NCI-H2081 treated with DMSO at 0.1 percent for 48 hours (cell line): ENCODE data around the gene C3.
"Not testable (repeated sequence)": the region's sequence is repeated elsewhere in the genome, so short reads cannot be mapped to it uniquely, and the experiment has no call there.

Experiments
- DNase-seq: peaks from one replicate; lab custom pipeline; 2025; lab: John Stamatoyannopoulos, UW

C3 gene

DNA sequence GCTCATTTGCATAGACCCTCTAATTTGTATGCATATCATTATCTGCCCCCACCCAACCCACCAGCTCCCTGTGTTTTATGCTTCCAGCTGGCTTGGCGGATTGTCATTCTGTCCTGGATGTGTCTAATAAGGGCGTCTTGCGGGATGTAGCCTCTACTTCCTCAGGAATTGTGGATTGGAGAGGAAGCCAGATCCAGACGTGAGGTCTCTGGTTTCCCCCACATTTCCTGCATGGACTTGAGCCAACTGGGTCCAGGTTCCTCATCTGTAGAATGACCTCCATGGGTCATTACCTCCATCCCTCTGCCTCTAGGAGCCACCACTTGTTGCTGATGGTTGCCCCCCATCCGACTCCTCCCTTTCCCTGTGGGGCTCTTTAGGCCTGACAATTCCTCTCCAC, 57.7 kb downstream of the C3 start:
- DNase-seq = no peak

DNA sequence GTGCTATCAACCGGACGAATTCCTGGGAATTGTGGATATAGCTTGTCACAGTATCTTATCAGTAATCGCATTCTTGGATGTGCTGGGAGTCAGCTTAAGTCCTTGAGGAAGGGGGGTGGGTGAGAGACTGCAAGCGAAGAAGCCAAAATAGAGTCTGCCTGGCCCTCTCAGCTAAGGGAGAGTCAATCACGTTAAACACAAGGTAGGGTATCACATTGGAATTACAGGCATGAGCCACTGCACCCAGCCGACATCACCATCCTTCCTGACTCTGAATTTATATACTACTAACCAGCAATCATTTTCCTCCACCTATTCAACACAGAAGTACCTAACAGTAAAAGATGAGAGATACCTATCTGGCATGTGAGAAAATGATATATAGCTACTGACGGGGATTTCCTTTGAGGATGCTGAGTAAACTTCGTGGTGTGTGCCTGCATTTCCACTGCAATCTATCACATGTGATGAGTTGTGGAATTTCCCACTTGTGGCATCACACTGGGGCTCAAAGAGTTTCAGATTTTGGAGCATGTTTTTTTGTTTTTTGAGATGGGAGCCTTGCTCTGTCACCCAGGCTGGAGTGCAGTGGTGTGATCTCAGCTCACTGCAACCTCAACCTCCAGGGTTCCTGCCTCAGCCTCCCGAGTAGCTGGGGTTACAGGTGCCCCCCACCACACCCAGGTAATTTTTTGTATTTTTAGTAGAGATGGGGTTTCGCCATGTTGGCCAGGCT, 58.8 kb downstream of the C3 start:
- not testable (repeated sequence) for DNase-seq

DNA sequence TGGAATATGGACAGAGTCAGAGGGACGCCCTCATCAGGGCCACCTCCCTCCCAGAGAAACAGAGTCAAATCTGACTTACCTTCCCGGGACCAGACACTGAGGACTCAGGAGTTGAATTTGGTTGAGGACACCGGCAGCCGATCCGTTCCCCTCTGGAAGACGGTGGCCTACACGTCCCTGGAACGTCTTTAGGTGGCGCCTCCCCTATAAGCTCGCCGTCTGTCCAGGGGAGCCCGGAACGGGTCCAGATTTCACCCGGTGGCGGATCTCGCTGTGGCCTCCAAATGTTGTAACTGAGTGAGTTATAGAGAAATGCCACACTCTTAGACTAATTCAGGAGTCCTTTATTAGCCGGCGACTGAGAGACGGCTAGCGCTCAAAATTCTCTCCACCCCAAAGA, 59.5 kb downstream of the C3 start:
- no peak for DNase-seq

DNA sequence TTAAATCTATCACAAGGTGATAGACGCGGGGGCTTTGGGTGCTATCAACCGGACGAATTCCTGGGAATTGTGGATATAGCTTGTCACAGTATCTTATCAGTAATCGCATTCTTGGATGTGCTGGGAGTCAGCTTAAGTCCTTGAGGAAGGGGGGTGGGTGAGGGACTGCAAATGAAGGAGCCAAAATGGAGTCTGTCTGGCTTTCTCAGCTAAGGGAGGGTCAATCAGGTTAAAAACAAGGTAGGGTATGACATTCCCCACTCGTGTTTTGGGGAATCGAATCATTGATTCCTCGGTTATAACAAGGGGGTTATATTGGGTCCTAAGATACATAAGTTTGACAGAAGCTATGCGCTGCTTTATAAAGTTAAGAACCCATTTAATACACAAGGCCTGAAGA, 64.1 kb downstream of the C3 start:
- DNase-seq = not testable (repeated sequence)

DNA sequence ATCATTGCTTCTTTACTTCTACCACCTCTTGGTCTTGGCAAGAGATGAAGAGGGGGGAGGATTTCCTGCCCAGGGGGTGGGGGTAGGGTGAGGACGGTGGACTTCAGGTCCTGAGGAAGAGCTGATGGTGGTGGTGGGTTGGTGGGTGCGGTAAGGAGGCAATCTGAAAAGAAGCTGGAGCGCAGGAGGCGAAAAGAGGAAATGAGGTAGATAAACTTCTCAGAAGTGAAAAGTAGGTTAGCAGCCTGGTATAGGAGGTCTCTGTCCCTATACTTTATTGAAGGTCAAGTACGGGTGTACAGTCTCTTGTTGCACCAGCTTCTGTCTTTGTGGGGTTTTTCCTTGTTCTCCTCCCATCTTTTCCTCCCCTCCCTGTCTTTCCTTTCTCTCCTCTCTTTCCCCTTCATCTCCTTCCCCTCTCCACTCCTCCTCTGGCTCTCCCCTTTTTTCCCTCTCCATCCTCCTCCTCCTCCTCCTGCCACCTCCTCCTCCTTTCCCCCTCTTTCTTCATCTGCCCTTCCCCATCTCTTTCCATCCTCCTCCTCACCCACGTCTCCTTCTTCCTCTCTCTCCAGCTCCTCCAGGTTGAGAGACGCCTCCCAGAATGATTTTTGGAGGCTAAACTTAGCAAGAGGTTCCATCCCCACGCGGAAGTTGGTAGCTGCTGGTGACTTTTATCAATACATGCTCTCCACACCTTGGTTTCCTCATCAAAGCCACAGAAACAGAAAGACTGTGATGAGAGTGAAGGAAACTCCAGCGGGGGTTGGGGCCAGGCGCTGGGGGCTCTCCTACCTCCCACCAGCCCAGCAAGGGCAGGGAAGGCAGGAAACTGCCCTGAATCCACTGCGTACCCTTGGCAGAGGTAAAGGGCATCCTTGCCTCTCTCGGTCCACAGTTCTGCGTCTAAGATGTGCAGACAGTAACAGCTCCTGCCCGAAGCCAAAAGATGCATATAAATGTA, 65.8 kb downstream of the C3 start:
- no peak for DNase-seq

DNA sequence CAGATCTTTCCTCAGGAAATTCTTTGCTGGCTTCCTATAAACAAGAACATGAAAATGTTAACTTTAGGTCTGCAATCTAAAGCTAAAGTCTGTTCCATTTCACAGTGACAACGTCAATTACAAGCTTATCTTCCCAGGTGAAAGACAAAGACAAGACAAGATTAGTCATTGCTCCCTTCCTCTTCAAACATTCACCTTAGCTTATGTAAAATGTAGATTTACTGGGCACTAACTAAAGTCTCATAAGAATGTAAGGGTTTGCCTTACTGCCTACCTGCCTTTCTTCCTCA, 67.7 kb downstream of the C3 start:
- DNase-seq = no peak

DNA sequence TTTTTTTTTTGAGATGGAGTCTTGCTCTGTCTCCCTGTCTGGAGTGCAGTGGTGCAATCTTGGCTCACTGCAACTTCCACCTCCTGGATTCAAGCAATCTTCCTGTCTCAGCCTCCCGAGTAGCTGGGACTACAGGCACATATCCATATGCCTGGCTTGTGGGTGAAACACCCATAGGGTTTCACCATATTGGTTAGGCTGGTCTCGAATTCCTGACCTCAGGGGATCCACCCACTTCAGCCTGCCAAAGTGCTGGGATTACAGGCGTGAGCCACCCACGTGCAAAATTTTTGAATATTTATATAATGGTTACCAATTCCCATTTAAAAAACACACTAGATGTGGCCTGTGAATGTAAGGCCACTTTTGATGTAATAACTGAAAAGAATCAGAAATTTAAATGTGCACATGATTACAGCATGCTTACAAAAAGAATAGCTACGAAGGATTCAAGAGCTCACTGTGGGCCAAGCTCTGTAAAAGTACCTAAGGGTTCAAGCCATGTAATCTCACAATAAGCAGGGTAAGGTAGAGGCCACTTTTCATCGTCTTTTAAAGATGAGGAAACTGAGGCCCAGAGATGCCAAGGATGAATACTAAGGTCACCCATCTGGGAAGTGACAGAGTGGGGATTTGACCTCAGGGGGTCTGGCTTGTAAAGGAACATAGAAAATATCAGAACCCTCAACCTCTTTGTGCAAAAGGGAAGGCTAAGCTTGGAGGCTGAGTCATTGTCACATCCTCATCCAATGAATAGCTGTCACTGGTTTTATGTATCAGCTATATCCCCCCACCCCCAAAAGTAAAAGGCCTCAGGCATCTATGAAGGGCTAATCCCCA, 68.3 kb downstream of the C3 start:
- no peak for DNase-seq

DNA sequence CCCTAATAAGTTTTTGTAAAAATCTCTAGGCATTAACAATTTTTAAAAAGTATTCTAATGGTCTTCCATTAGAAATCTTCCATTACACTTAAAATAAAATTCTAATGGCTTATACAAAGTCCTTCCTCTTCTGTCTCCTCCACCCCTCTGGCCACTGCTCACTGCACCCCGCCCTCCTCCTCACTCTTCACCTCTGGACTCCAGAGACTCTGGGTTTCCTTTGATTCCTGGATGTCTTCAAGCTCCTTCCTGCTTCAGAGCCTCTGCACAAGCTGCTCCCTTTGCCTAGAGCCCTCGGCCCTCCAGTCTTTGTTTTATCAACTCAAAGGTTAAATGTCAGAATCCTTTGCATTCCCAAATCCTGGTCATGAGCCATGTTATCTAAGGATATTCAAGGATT, 71.3 kb downstream of the C3 start:
- DNase-seq = no peak

DNA sequence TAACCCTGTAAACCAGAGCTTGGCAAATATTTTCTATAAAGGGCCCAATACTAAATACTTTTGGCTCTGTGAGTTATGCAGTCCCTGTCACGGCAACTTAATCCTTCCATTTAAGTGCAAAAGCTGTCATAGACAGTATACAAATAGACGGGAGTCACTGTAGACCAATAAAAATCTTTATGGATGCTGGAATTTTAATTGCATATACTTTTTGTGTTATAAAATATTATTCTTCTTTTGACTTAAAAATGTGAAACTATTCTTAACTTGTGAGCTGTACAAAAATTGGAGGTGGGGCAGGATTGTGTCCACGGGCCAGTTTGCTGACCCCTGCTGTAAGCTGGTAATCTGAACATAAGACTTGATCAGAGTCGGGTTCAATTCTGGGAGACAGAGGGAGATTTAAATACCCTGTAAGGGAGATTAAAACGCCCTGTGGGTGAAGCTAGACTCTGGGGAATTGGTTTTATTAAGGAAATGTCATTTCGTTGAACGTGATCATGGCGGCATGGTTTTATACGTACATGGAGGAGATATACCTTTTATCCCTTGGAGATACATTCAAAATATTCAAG, 72.2 kb downstream of the C3 start:
- no peak for DNase-seq

DNA sequence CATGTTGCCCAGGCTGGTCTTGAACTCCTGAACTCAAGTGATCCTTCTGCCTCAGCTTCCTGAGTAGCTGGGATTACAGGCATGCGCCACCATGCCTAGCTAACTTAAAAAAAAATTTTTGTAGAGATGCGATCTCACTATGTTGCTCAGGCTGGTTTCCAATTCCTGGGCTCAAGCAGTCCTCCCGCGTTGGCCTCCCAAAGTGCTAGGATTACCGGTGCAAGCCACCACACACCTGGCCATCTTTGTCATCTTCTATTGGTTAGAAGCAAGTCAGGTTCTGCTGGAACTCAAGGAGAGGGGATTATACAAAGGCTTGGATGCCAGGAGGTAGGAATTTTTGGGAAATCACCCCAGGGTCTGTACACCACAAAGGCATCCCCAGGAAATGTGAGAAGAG, 75.7 kb downstream of the C3 start:
- no peak for DNase-seq

DNA sequence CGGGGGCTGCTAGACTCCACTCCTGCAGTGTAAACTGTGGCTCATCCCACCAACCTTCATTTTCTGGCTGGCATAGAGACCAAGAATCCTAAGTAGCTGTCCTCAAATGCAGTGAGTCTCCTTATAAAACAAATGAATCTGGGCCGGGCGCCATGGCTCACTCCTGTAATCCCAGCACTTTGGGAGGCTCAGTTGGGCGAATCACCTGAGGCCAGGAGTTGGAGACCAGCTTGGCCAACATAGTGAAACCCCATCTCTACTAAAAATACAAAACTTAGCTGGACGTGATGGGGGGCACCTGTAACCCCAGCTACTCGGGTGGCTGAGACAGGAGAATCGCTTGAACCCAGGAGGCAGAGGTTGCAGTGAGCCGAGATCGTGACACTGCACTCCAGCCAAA, 80.1 kb downstream of the C3 start:
- DNase-seq = not testable (repeated sequence)

DNA sequence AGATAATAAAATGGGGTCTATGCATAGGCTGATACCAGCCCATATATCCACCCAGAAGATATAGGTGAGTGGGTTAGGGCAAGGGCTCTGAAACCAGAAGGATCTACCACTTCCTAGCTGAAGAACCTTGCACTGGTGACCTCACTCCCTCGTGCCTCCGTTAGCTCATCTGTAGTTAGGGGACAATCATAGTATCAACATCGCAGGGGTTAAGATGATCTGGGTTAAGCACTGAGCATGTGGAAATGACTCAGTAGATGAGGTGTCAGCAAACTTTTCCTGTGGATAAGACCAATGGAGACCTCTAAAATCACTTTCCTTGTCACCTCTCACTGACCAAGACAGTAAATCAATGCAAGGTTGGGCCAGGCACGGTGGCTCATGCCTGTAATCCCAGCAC, 81.0 kb downstream of the C3 start:
- no peak for DNase-seq

DNA sequence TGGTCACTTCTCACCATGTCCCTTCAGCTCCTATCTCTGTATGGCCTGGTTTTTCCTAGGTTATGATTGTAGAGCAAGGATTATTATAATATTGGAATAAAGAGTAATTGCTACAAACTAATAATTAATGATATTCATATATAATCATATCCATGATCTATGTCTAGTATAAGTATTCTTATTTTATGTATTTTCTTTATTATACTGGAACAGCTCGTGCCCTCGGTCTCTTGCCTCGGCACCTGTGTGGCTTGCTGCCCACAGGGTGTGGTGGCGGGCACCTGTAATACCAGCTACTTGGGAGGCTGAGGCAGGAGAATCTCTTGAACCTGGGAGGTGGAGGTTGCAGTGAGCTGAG, 87.0 kb downstream of the C3 start:
- DNase-seq = not testable (repeated sequence)

DNA sequence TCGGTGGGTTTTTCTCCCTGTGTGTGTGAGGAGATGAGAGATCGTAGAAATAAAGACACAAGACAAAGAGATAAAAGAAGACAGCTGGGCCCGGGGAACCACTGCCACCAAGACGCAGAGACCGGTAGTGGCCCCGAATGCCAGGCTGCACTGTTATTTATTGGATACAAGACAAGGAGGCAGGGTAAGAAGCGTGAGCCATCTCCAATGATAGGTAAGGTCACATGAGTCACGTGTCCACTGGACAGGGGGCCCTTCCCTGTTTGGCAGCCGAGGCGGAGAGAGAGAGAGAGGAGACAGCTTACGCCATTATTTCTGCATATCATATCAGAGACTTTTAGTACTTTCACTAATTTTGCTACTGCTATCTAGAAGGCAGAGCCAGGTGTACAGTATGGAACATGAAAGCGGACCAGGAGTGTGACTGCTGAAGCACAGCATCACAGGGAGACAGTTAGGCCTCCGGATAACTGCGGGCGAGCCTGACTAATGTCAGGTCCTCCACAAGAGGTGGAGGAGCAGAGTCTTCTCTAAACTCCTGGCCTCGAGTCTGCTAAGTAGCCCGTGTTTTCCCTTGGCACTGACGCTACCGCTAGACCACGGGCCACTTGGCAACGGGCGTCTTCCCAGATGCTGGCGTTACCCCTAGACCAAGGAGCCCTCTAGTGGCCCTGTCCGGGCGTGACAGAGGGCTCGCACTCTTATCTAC, 87.5 kb downstream of the C3 start:
- not testable (repeated sequence) for DNase-seq

DNA sequence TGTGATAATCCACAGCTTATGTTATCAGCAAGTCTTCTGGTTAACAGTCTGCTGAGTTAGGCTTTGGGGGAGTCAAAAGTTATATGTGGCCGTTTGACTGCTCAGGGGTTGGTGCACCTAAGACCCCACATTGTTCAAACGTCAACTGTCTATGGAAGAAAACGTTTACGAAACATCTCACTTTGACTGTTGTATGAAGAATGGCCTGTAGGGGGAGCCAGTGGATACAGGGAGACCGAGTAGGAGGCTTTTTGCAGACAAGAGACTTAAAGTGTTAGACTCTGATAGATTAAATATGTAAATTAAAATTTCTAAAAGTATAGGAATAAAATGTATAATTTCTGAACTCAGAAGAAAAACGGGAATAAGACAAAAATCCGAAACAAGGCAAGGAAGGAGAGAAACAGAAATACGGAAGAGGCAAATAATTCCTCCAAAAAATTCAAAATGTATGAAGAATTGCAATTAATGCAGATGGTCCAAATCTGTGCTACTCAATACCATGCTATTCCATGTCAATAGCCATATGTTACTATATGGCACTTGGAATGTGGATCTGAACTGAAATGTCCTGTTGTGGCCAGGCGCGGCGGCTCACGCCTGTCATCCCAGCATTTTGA, 88.3 kb downstream of the C3 start:
- DNase-seq = no peak
